ENCODE data around the gene MAPK8. TPM values are rescaled to one million over a fixed set of nuclear protein-coding genes. Genes with fewer than 3 reads are reported as not detected.

The MAPK8 gene
- total and polyA plus RNA-seq, 2 of the 4 experiments (the other 2 are of a cell fraction), result 41.5 to 54.7 TPM

GRCh38 chr10:48440771-48441170, 134.3 kb downstream of the MAPK8 start:
- Histone ChIP-seq H3K56ac (ENCODE audit: extremely low read depth, insufficient read depth, low read length) (no peak overlapping the region), H3K27ac (ENCODE audit: insufficient read depth, low read length) (no peak overlapping the region), H3K4me2 (ENCODE audit: low read depth, low read length) (no peak overlapping the region), H3K36me3 (ENCODE audit: control insufficient read depth, insufficient read depth, low read length) (peaks cover 2% of the 10 kb centered on the region), H2AK9ac (replicated peaks; ENCODE audit: low read depth, low read length, poor library complexity) (no peak overlapping the region), H4K91ac (ENCODE audit: insufficient read depth, low read depth, low read length) (no peak overlapping the region), H3K14ac (replicated peaks; ENCODE audit: low read depth, low read length) (no peak overlapping the region), H2AK5ac (ENCODE audit: low read depth, low read length) (peak overlapping the region; percentile 11; the same call in 1 of the 2 replicates), H4K20me1 (ENCODE audit: insufficient read depth, low read length) (peaks cover 4% of the 10 kb centered on the region; the same call in 1 of the 2 replicates), H2AFZ (replicated peaks; ENCODE audit: low read length, poor library complexity) (no peak overlapping the region), H3K9ac (ENCODE audit: low read depth, low read length) (no peak overlapping the region), H3K4me3 (ENCODE audit: insufficient read depth, low read depth, low read length) (no peak overlapping the region), H4K8ac (ENCODE audit: low read depth in 2 of 2, low read length in 2 of 2) (no peak overlapping the region), H3K23ac (ENCODE audit: low read depth, low read length) (no peak overlapping the region), H2BK20ac (ENCODE audit: low read depth, low read length) (no peak overlapping the region; the same call in 1 of the 2 replicates), H3K9me1 (ENCODE audit: insufficient read depth, low read length) (peaks cover 18% of the 10 kb centered on the region), H3K79me1 (ENCODE audit: low read depth in 1 of 2, low read length in 2 of 2) (peaks cover 0 to 20% of the 10 kb centered on the region in 2 experiments; a peak in 1 of 4 replicates), H4K5ac (ENCODE audit: low read depth, low read length) (no peak overlapping the region), H3K9me3 (ENCODE audit: control insufficient read depth, insufficient read depth, low read length) (no peaks in the 10 kb centered on the region), H2BK15ac (ENCODE audit: low read depth, low read length) (no peak overlapping the region), H2BK5ac (ENCODE audit: low read depth, low read length, poor library complexity, severe bottlenecking) (no peak overlapping the region), H3K4ac (ENCODE audit: low read depth, low read length) (no peak overlapping the region), H3K4me1 (ENCODE audit: control insufficient read depth, insufficient read depth, low read length) (peaks cover 8% of the 10 kb centered on the region), H3K27me3 (ENCODE audit: control insufficient read depth, insufficient read depth, low read length) (no peaks in the 10 kb centered on the region), H3K18ac (ENCODE audit: low read depth, low read length) (no peak overlapping the region), H2BK120ac (ENCODE audit: low read depth, low read length) (no peak overlapping the region)
- ChIA-PET POLR2A (ENCODE audit: unreplicated experiment) (no interaction called here), CTCF (no interaction called here)
- no peak for ATAC-seq (ENCODE audit: low read depth)
- intact Hi-C loops (cut with micrococcal nuclease), result loop anchor here (5.0 kb wide), 2 partner anchors 78 to 217 kb away; no protein-coding TSS in a partner anchor
- no TSS peak for BruUV-seq (replicated peaks)
- in situ Hi-C loops (cut with MboI; ENCODE audit: low sequenced_read_pairs), result no loop called here
- TF ChIP-seq BHLHE40 (IDR thresholded peaks at IDR 0.05; ENCODE audit: low read depth, low read length) (no peak), MAFK (IDR thresholded peaks at IDR 0.05; ENCODE audit: low read depth, low read length) (no peak), MAZ (IDR thresholded peaks at IDR 0.05; ENCODE audit: borderline replicate concordance, low read depth, low read length) (no peak), RCOR1 (IDR thresholded peaks at IDR 0.05; ENCODE audit: insufficient replicate concordance, low read length) (no peak), CHD1 (IDR thresholded peaks at IDR 0.05; ENCODE audit: low read depth, low read length) (no peak), CTCF (conservative IDR thresholded peaks at IDR 0.05; ENCODE audit: low read depth, low read length) (no peak), MXI1 (IDR thresholded peaks at IDR 0.05; ENCODE audit: borderline replicate concordance, low read depth, low read length) (no peak), RAD21 (IDR thresholded peaks at IDR 0.05; ENCODE audit: low read length) (no peak), NFE2L2 (IDR thresholded peaks at IDR 0.05; ENCODE audit: low read depth, low read length) (no peak), USF2 (IDR thresholded peaks at IDR 0.05; ENCODE audit: low read depth, low read length) (no peak)
- dilution Hi-C loops (cut with HindIII; ENCODE audit: low sequenced_read_pairs, unreplicated experiment), result no loop called here
- DNase-seq, result no peak
- 96% methylated on average over 3 of the region's 4 CpGs; no CpG with 5 or more reads in 1 of the 2 experiments for WGBS, 2 experiments (ENCODE audit: extremely low coverage in 2 of 2, insufficient read length in 1 of 2)

Measured in IMR-90 (cell line).